Esophagus muscularis mucosa (tissue), 4 donors: ENCODE data around the gene KCNQ1. TPM values are rescaled to one million over a fixed set of nuclear protein-coding genes. Genes with fewer than 3 reads are reported as not detected.

ENCODE experiments used
- DNase-seq: peaks from one replicate; pipeline ENCODE4 v3.0.0-alpha.2; 2017; ENCODE audit errors: extremely low spot score
- H3K27ac ChIP-seq, 4 donors: fragments of 200-600 bp; sonication (generic); replicated peaks in 1 of 4; 1 replicate in 3 of 4; 2 replicates in 1 of 4; pipeline ENCODE4 v1.5.1; 2016 to 2019; ENCODE audit warnings: mild to moderate bottlenecking in 1 of 4
- H3K27me3 ChIP-seq, 4 donors: fragments of 200-600 bp; sonication (generic); one replicate each; pipeline versions ENCODE4 v1.5.1 to v1.6.0; 2016 to 2019
- H3K36me3 ChIP-seq, 4 donors: fragments of 200-600 bp; sonication (generic); one replicate each; pipeline ENCODE4 v1.5.1; 2016 to 2019
- H3K4me1 ChIP-seq, 4 donors: fragments of 200-600 bp; sonication (generic); one replicate each; pipeline ENCODE4 v1.5.1; 2016 to 2019
- H3K4me3 ChIP-seq, 4 donors: fragments of 200-600 bp; sonication (generic); 1 replicate in 2 of 4; 2 replicates in 2 of 4; pipeline ENCODE4 v1.5.1; 2016 to 2019; ENCODE audit warnings: mild to moderate bottlenecking in 4 of 4, moderate library complexity in 1 of 4
- H3K9me3 ChIP-seq, 4 donors: fragments of 200-600 bp; sonication (generic); 1 replicate in 3 of 4; 2 replicates in 1 of 4; pipeline ENCODE4 v1.5.1; 2016 to 2019
- CTCF ChIP-seq, 3 experiments: fragments of 200-600 bp in 2 of 3; fragments of 450-650 bp in 1 of 3; sonication (generic) in 2 of 3; IDR thresholded peaks; one replicate each; pipeline ENCODE4 v1.5.1; 2017 to 2019; ENCODE audit warnings: antibody characterized with exemption in 3 of 3, mild to moderate bottlenecking in 2 of 3, moderate library complexity in 1 of 3
- EP300 ChIP-seq: sonication (generic); formaldehyde crosslinking; IDR thresholded peaks from one replicate; pipeline ENCODE4 v1.6.1; 2017; ENCODE audit warnings: antibody characterized with exemption
- POLR2A ChIP-seq: fragments of 450-650 bp; IDR thresholded peaks from one replicate; pipeline ENCODE4 v1.6.1; 2017; ENCODE audit warnings: antibody characterized with exemption, moderate library complexity, mild to moderate bottlenecking, low read depth
- POLR2AphosphoS5 ChIP-seq, 2 donors: sonication (generic); formaldehyde crosslinking; IDR thresholded peaks; one replicate each; pipeline ENCODE4 v1.6.1; 2017; ENCODE audit warnings: antibody characterized with exemption in 2 of 2
- WGBS: methylation state at CpG from one replicate; pipeline ENCODE4 v1.1.5; 2018; 5-methylcytosine and 5-hydroxymethylcytosine counted together
- intact Hi-C: fragments of 100-400 bp; cut with DNase I; formaldehyde crosslinking; loops from one replicate; pipeline ENCODE4 v1.15.1; 2023
- total RNA-seq, 4 donors: library from RNA; depleted of rRNA; stranded (reverse); fragments of >200 nt; gene quantifications; one replicate each; pipeline versions ENCODE4 v1.1.0 to v1.2.1, GENCODE V29; 2016

KCNQ1 gene
- total RNA-seq, 4 donors from 2014 or later = 2.1 to 5.9 (median 4.3) TPM

GRCh38 chr11:2670541-2671100 is 225.8 kb downstream of the KCNQ1 start:
- Histone ChIP-seq H3K36me3 (peaks cover 0 to 13% (median 0%) of the 10 kb centered on the region in 4 donors), H3K9me3 (no peaks in the 10 kb centered on the region), H3K27me3 (no peaks in the 10 kb centered on the region), H3K4me3 (no peak overlapping the region), H3K4me1 (peaks cover 15 to 30% (median 21%) of the 10 kb centered on the region in 4 donors), H3K27ac (no peak overlapping the region)
- 0% methylated on average over 1 of the region's 1 CpG for WGBS
- DNase-seq = no peak
- TF ChIP-seq POLR2A = no peak
- TF ChIP-seq CTCF (IDR thresholded peaks at IDR 0.05) = no peak
- no peak for TF ChIP-seq POLR2AphosphoS5 (IDR thresholded peaks at IDR 0.05)
- TF ChIP-seq EP300 = no peak
- intact Hi-C loops = no loop called here

- Histone ChIP-seq H3K4me1 (peaks cover 19 to 31% (median 27%) of the 10 kb centered on the region in 4 donors), H3K27ac (no peak overlapping the region), H3K9me3 (no peaks in the 10 kb centered on the region), H3K27me3 (no peaks in the 10 kb centered on the region), H3K4me3 (no peak overlapping the region), H3K36me3 (peaks cover 0 to 8% (median 0%) of the 10 kb centered on the region in 4 donors)
- WGBS = 100% methylated on average over 3 of the region's 3 CpGs
- no peak for TF ChIP-seq POLR2A
- no peak for TF ChIP-seq CTCF (IDR thresholded peaks at IDR 0.05)
- TF ChIP-seq POLR2AphosphoS5 (IDR thresholded peaks at IDR 0.05) = no peak
- no peak for TF ChIP-seq EP300
- no peak for DNase-seq
- intact Hi-C loops = no loop called here
Measured at GRCh38 chr11:2671748-2672147, 226.9 kb downstream of the KCNQ1 start.

- Histone ChIP-seq H3K4me3 (no peak overlapping the region), H3K27ac (no peak overlapping the region), H3K36me3 (peaks cover 0 to 7% (median 0%) of the 10 kb centered on the region in 4 donors), H3K9me3 (no peaks in the 10 kb centered on the region), H3K4me1 (peaks cover 19 to 32% (median 28%) of the 10 kb centered on the region in 4 donors), H3K27me3 (no peaks in the 10 kb centered on the region)
- no peak for DNase-seq
- WGBS = 90% methylated on average over 2 of the region's 4 CpGs
- no peak for TF ChIP-seq EP300
- no peak for TF ChIP-seq CTCF (IDR thresholded peaks at IDR 0.05)
- TF ChIP-seq POLR2AphosphoS5 (IDR thresholded peaks at IDR 0.05) = no peak
- no peak for TF ChIP-seq POLR2A
- intact Hi-C loops = no loop called here
Measured at GRCh38 chr11:2672553-2673249, 227.9 kb downstream of the KCNQ1 start.

GRCh38 chr11:2673250-2673610 is 228.4 kb downstream of the KCNQ1 start:
- peaks cover 19 to 32% (median 28%) of the 10 kb centered on the region in 4 donors for H3K4me1 ChIP-seq
- no peak overlapping the region for H3K27ac ChIP-seq
- peaks cover 0 to 2% (median 0%) of the 10 kb centered on the region in 4 donors for H3K36me3 ChIP-seq
- H3K9me3 ChIP-seq = no peaks in the 10 kb centered on the region
- no peak for DNase-seq
- H3K27me3 ChIP-seq = no peaks in the 10 kb centered on the region
- 75% methylated on average over 1 of the region's 2 CpGs for WGBS
- intact Hi-C loops = no loop called here
- TF ChIP-seq EP300 (no peak), POLR2A (no peak), CTCF (IDR thresholded peaks at IDR 0.05) (no peak), POLR2AphosphoS5 (IDR thresholded peaks at IDR 0.05) (no peak)
- no peak overlapping the region for H3K4me3 ChIP-seq
